Activated T-cell treated with anti-CD3 and anti-CD28 coated beads for 24 hours (primary cell): ENCODE data around the gene CACNA1C.

ENCODE experiments used
- DNase-seq: peaks from one replicate; pipeline ENCODE4 v3.0.0-alpha.2; 2020; ENCODE audit warnings: low read depth

Gene CACNA1C

DNA sequence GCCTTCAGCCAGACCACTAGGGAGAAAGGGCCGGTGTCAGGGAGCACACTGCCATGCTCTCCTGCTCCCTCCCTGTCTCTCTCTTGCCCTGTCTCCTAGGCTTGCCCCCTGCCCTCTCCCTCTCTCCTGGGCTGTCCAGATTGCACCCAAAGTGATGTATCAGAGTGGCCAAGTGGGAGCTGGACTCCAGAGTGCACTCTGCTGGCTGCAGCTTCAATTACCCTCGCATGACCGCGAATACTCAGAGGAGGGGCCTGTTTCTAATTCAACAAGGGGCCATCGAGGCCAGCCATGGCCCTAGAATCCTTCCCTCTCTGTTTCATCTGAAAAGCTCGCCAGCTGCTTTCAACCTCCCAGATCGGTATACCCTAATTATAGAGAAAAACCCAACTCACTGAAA is 535.6 kb downstream of the CACNA1C start:
- no peak for DNase-seq

DNA sequence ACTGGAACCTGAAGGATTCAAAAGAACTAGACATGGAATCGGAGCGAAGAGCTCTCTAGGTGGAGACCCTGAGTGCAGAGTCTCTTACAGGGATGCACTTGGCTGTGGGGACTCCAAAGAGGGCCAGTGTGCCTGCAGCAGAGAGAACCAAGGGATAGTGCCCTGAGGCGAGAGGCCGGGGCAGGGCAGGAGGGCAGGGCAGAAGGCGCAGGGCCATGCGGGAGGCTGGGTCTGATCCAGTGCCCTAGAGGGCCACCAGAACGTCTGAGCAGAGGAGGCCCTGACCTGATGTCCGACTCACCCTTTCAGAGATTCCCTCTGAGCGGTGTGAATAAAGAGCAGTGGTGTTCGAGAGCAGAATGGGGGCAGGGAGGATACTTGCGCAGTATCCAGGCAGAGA is 536.6 kb downstream of the CACNA1C start:
- no peak for DNase-seq

GRCh38 chr12:2593045-2593444 is 540.3 kb downstream of the CACNA1C start:
- no peak for DNase-seq

GRCh38 chr12:2596441-2596840 is 543.7 kb downstream of the CACNA1C start:
- DNase-seq = no peak

DNA sequence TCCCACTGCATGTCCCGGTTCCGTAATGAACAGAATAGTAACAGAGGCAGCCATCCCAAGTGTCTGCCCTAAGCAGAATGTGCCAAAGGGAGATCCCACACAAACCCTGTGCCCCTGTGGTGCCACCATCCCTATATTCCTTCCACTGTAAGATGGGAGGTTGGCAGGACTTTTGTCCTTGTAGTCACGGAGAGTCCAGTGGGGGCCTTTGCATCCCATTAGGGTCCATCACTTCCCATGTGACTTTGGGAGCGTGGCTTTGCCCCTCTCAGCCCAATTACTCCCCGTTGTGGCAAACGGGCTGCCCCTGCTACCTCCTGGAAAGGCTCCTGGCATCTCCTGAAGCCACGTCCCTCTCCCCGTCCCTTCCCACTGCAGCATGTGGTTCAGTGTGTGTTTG is 552.5 kb downstream of the CACNA1C start:
- DNase-seq = no peak

- no peak for DNase-seq
Measured at GRCh38 chr12:2606186-2606910, 553.6 kb downstream of the CACNA1C start.

- no peak for DNase-seq
Measured at GRCh38 chr12:2607881-2608607, 555.3 kb downstream of the CACNA1C start.

DNA sequence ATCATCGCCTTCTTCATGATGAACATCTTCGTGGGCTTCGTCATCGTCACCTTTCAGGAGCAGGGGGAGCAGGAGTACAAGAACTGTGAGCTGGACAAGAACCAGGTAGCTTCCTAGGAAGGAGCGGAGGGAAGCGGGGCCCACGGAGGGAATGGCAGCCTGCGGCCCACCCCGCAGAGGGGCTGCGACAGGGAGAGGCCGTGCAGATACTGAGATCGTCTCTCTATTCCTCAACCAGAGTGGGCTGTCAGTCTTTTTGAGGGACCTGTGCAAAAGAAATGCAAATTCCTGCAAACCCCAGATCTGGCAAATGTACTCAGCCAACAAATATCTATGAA is 555.8 kb downstream of the CACNA1C start:
- no peak for DNase-seq

GRCh38 chr12:2609020-2609419 is 556.2 kb downstream of the CACNA1C start:
- DNase-seq = no peak

DNA sequence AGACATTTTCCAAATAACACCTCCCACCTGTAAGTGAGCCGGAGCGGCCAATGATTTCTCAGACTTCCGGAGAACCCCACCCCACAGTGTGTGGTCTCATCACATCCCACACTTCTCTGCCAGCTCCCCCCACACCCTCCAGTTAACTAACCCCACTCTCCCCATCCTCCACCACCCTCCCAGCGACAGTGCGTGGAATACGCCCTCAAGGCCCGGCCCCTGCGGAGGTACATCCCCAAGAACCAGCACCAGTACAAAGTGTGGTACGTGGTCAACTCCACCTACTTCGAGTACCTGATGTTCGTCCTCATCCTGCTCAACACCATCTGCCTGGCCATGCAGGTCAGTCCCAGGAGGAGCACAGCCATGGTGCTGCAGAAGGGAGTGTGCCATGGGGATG is 557.6 kb downstream of the CACNA1C start:
- DNase-seq = no peak

- DNase-seq = peak; percentile 18
Measured at GRCh38 chr12:2613326-2614073, 560.7 kb downstream of the CACNA1C start.

DNA sequence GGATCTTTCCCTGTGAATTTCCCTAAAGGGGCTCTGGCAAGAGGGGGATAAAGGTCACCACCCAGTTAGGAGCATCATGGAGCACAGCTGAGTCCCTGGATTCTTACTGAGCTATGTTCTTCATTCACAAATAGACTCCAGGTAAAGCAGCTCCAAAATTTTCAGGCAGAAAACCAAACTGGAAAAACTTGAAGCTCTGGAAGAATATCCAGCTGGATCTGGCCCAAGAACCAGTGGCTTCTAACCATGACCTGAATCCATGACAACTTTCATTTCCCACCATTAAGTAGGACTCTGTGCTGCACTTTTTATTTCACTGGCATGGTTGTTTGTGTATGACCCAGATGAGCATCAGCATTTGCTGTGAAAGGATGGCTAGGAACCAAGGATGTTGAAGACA is 561.6 kb downstream of the CACNA1C start:
- DNase-seq = no peak

GRCh38 chr12:2615665-2616402 is 563.0 kb downstream of the CACNA1C start:
- no peak for DNase-seq

GRCh38 chr12:2616763-2617162 is 564.0 kb downstream of the CACNA1C start:
- DNase-seq = no peak

- DNase-seq = no peak
Measured at GRCh38 chr12:2617365-2617764, 564.6 kb downstream of the CACNA1C start.

DNA sequence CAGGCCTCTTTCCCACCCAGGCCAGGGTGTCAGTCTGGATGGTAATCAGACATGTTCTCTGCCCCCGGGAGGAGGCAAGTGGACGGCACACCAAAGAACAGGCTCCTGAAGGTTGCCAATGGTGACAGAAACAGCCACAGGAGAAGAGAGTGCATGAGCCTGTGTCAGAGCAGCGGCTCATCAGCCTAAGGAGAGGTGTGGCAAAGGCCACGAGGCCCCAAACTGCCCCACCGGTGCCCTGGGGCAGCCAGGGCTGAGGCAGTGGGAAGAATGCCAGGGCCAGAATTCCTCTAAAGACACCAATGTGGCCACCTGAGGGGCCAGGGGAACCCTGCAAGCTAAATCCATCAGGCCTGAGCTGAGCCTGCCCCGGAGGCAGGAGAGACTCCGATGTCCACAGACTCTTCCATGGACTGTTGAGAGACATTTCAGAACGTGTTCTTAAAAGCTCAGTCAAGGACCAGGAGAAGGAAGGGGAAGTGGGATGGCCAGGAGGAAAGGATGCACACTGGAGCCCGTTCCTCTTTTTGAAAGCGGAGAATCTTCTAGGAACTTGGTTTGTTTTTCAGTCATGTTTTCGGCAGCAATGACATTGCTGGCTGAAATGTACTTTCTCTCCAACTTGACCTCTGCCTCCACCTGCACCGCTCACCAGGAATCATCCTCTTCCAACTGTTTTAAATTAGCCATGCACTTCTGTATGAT is 565.7 kb downstream of the CACNA1C start:
- DNase-seq = no peak

GRCh38 chr12:2619136-2619535 is 566.3 kb downstream of the CACNA1C start:
- no peak for DNase-seq

DNA sequence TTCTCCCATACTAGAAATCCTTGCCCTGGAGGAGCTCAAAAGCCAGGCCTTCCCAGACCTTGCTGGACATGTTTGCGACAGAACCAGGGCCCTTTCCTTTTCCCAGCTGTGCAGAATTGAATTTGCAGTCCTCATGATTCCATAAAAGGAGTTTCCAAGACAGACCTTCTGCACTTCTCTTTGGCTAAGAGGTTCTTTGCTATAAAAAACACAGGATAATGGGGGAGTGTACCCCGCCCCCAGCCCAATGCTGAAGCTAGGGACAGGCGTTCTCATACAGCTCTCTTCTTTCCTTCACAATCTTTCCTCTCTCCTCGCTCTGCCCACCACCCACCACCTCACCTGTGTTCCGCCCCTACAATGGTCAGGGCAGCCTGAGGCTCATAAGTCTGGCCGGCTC is 569.7 kb downstream of the CACNA1C start:
- DNase-seq = no peak

DNA sequence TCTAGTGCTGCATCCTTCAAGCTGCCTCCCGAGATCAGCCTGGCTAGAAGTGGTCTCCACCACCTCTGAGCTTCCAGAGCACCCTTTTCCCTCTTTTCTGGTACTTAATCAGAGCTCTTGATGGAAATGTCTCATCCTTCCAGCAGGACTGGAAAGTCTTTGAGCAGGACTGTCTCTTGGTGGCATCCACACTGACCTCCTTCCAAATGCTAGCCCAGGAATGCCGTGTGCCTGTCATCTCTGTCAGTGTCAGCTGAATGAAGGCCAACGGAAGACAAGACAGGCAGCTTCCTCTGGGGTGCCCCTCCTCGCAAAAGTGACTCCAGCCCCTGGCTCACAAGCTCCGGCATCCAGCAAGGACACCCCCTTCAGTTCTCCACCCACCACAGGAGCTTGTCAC is 570.7 kb downstream of the CACNA1C start:
- DNase-seq = no peak

- DNase-seq = no peak
Measured at GRCh38 chr12:2624543-2625288, 571.9 kb downstream of the CACNA1C start.

GRCh38 chr12:2625289-2625612 is 572.5 kb downstream of the CACNA1C start:
- no peak for DNase-seq
